Testis (tissue), 3 donors: ENCODE data around the gene PLXND1. TPM values are rescaled to one million over a fixed set of nuclear protein-coding genes. Genes with fewer than 3 reads are reported as not detected.

Experiments
- DNase-seq: peaks from one replicate; pipeline ENCODE4 v3.0.0-alpha.2; 2019
- H3K27ac ChIP-seq, 2 donors: fragments of 200-600 bp; sonication (generic); one replicate each; pipeline ENCODE4 v1.5.1; 2019
- H3K27me3 ChIP-seq: fragments of 200-600 bp; sonication (generic); one replicate; pipeline ENCODE4 v1.5.1; 2019
- H3K36me3 ChIP-seq: fragments of 200-600 bp; sonication (generic); one replicate; pipeline ENCODE4 v1.5.1; 2017; ENCODE audit warnings: low read depth; ENCODE audit errors: missing control alignments
- H3K4me1 ChIP-seq: fragments of 200-600 bp; sonication (generic); one replicate; pipeline ENCODE4 v1.5.1; 2019
- H3K4me3 ChIP-seq, 2 donors: fragments of 200-600 bp; sonication (generic); one replicate each; pipeline ENCODE4 v1.5.1; 2017 to 2019
- H3K9me3 ChIP-seq: fragments of 200-600 bp; sonication (generic); one replicate; pipeline ENCODE4 v1.5.1; 2017
- POLR2A ChIP-seq: fragments of 450-650 bp; IDR thresholded peaks from one replicate; pipeline ENCODE4 v1.6.1; 2017; ENCODE audit warnings: antibody characterized with exemption, mild to moderate bottlenecking, moderate library complexity
- WGBS, 2 donors: methylation state at CpG; one replicate each; pipeline ENCODE4 v1.1.5; 2018; 5-methylcytosine and 5-hydroxymethylcytosine counted together
- intact Hi-C: fragments of 100-400 bp; cut with DNase I; formaldehyde crosslinking; loops from one replicate; pipeline ENCODE4 v1.15.1; 2023; ENCODE audit warnings: low total_unique reads
- polyA plus RNA-seq: library from polyadenylated mRNA; stranded (reverse); fragments of 350-450 nt; fragmentation: Illumina TruSeq; extraction: RNeasy Lipid Tissue Mini Kit (QIAGEN cat#74804); gene quantifications from one replicate; pipeline ENCODE4 v1.2.3, GENCODE V29; 2014; ENCODE audit warnings: low read depth, low replicate concordance; ENCODE audit not compliant: insufficient read depth
- total RNA-seq, 2 donors: library from RNA; depleted of rRNA; stranded (reverse); fragments of >200 nt; gene quantifications; one replicate each; pipeline ENCODE4 v1.2.3, GENCODE V29; 2016
- TF ChIP-seq, protein P1 (sequence below), 3 experiments: fragments of 450-650 bp in 2 of 3; fragments of 200-600 bp in 1 of 3; sonication (generic) in 1 of 3; IDR thresholded peaks; one replicate each; pipeline ENCODE4 v1.5.1; 2016 to 2019; ENCODE audit warnings: antibody characterized with exemption in 3 of 3, mild to moderate bottlenecking in 2 of 3, moderate library complexity in 1 of 3

PLXND1 gene
- total and polyA plus RNA-seq, 3 donors from 2014 or later = 50.2 to 87.8 (median 69.2) TPM

DNA sequence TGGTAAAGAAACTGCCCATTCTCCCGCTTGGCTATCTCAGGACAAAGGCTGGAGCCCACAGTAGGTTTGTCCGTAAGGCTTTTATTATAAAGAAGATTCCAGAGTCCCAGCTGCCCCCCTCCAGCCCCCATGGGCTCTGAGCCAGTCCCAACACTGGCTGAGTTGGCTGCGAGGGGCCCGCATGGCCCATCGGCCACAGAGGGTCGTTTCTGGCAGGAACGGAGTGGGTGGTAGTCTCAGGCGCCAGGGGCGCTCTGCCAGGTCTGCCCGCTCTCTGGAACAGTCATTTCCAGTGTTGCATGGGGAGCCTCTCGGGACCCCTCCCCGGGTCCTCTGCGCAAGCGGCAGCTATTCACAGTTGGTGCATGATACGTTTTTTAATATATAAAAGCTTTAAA, 51.3 kb downstream of the PLXND1 start:
- H3K36me3 ChIP-seq = no peaks in the 10 kb centered on the region
- H3K27ac ChIP-seq = peak overlapping the region; percentile 52 to 70
- TF ChIP-seq, protein P1, sequence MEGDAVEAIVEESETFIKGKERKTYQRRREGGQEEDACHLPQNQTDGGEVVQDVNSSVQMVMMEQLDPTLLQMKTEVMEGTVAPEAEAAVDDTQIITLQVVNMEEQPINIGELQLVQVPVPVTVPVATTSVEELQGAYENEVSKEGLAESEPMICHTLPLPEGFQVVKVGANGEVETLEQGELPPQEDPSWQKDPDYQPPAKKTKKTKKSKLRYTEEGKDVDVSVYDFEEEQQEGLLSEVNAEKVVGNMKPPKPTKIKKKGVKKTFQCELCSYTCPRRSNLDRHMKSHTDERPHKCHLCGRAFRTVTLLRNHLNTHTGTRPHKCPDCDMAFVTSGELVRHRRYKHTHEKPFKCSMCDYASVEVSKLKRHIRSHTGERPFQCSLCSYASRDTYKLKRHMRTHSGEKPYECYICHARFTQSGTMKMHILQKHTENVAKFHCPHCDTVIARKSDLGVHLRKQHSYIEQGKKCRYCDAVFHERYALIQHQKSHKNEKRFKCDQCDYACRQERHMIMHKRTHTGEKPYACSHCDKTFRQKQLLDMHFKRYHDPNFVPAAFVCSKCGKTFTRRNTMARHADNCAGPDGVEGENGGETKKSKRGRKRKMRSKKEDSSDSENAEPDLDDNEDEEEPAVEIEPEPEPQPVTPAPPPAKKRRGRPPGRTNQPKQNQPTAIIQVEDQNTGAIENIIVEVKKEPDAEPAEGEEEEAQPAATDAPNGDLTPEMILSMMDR (IDR thresholded peaks at IDR 0.05) = no peak
- TF ChIP-seq POLR2A = no peak
- H3K9me3 ChIP-seq = no peaks in the 10 kb centered on the region
- no peak for DNase-seq
- WGBS, 2 donors = 56 to 65% methylated on average over 15 of the region's 15 CpGs
- H3K4me3 ChIP-seq = no peak overlapping the region
- H3K4me1 ChIP-seq = peaks cover 52% of the 10 kb centered on the region
- H3K27me3 ChIP-seq = no peaks in the 10 kb centered on the region
- intact Hi-C loops = loop anchor here (10.0 kb wide), 1 partner anchor 50 kb away; the partner anchor contains the start of gene PLXND1

- intact Hi-C loops = loop anchor here (10.0 kb wide), 1 partner anchor 50 kb away; the partner anchor contains the start of gene PLXND1
- DNase-seq = peak; percentile 43
- TF ChIP-seq, protein P1 (IDR thresholded peaks at IDR 0.05) = no peak
- no peak for TF ChIP-seq POLR2A
- H3K27me3 ChIP-seq = no peaks in the 10 kb centered on the region
- H3K36me3 ChIP-seq = no peaks in the 10 kb centered on the region
- 29 to 40% methylated on average over 10 to 13 of the region's 13 CpGs for WGBS, 2 donors
- H3K9me3 ChIP-seq = no peaks in the 10 kb centered on the region
- peaks cover 46% of the 10 kb centered on the region for H3K4me1 ChIP-seq
- peak overlapping the region; percentile 52 to 70 for H3K27ac ChIP-seq
- H3K4me3 ChIP-seq = no peak overlapping the region
These were observed 51.9 kb downstream of the PLXND1 start for GRCh38 chr3:129554356-129555152.

DNA sequence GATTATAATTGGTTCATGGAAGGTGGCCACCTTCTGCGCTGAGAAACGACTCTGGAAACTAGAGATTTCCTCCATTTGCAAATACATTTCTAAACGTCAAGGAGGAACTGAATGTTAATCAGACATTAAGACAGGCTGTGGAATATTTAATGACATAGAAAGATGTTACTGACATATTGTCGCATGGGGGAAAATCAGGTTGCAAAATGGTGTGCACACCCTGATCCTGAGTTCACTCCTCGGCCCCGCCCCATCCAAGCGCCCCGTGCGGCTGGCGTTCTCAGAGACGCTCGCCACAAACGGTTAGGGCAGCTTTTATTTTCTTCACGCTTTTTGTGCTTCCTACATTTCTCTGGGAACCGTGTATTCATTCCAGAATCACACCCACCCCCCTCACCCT, 52.8 kb downstream of the PLXND1 start:
- Histone ChIP-seq H3K4me3 (no peak overlapping the region), H3K27me3 (no peaks in the 10 kb centered on the region), H3K4me1 (peaks cover 37% of the 10 kb centered on the region), H3K9me3 (no peaks in the 10 kb centered on the region), H3K36me3 (no peaks in the 10 kb centered on the region), H3K27ac (peak overlapping the region in 1 of 2 donors; percentile 70)
- no peak for DNase-seq
- intact Hi-C loops = loop anchor here (10.0 kb wide), 1 partner anchor 51 kb away; the partner anchor contains the start of gene PLXND1
- WGBS, 2 donors = 26 to 54% methylated on average over 15 of the region's 15 CpGs
- no peak for TF ChIP-seq POLR2A
- TF ChIP-seq, protein P1 (IDR thresholded peaks at IDR 0.05) = no peak

DNA sequence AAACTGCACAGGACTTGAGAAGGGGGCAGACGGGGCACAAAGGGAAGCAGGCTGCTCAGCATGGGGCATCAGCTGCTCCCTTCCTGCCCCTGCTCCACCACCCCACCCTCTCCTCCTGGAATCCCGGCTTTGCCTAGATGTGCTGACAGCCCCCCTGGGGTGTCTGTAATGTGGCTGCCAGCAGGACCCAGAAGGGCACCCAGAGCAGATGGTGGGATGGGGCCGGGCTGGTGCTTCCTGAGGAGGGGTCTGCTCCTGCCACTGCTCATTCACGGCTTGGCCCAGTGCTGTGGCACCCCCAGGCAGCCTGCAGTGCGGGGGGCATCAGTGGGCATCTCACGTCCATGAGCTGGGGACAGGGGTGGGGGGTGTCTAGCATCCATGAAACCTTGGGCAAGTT, 53.3 kb downstream of the PLXND1 start:
- H3K27ac ChIP-seq = peak overlapping the region in 1 of 2 donors; percentile 70
- H3K27me3 ChIP-seq = no peaks in the 10 kb centered on the region
- intact Hi-C loops = loop anchor here (10.0 kb wide), 1 partner anchor 52 kb away; the partner anchor contains the start of gene PLXND1
- no peaks in the 10 kb centered on the region for H3K9me3 ChIP-seq
- 64 to 76% methylated on average over 1 to 6 of the region's 6 CpGs for WGBS, 2 donors
- no peak for DNase-seq
- no peak overlapping the region for H3K4me3 ChIP-seq
- TF ChIP-seq, protein P1 (IDR thresholded peaks at IDR 0.05) = no peak
- no peak for TF ChIP-seq POLR2A
- no peaks in the 10 kb centered on the region for H3K36me3 ChIP-seq
- H3K4me1 ChIP-seq = peaks cover 35% of the 10 kb centered on the region
